Left ventricle myocardium inferior (tissue), 1 donor: ENCODE results near the gene PPFIBP2. TPM values are rescaled to one million over a fixed set of nuclear protein-coding genes. Genes with fewer than 3 reads are reported as not detected.
A peak's percentile ranks its signal among the peaks of the same experiment; 100 is the strongest.
"Not testable (repeated sequence)": the region's sequence is repeated elsewhere in the genome, so short reads cannot be mapped to it uniquely, and the experiment has no call there.

ENCODE experiments used
- DNase-seq: peaks from one replicate; pipeline ENCODE4 v3.0.0-alpha.2; 2020
- H3K27ac ChIP-seq: fragments of 200-600 bp; replicated peaks from 2 replicates; pipeline ENCODE4 v1.8.0; 2021
- H3K27me3 ChIP-seq: fragments of 200-600 bp; 2 replicates; pipeline ENCODE4 v1.8.0; 2021; ENCODE audit warnings: low read depth
- H3K36me3 ChIP-seq: fragments of 200-600 bp; 2 replicates; pipeline ENCODE4 v1.8.0; 2021
- H3K4me1 ChIP-seq: fragments of 200-600 bp; 2 replicates; pipeline ENCODE4 v1.8.0; 2021
- H3K4me3 ChIP-seq: fragments of 200-600 bp; 2 replicates; pipeline ENCODE4 v1.8.0; 2021; ENCODE audit warnings: mild to moderate bottlenecking, moderate library complexity
- H3K9me3 ChIP-seq: fragments of 200-600 bp; replicated peaks from 2 replicates; pipeline ENCODE4 v1.8.0; 2021
- CTCF ChIP-seq: fragments of 200-600 bp; IDR thresholded peaks from 2 replicates; pipeline ENCODE4 v1.8.0; 2021; ENCODE audit warnings: antibody characterized with exemption, mild to moderate bottlenecking, borderline replicate concordance
- intact Hi-C: fragments of 100-400 bp; cut with micrococcal nuclease; formaldehyde crosslinking; loops from one replicate; pipeline ENCODE4 v1.11.0; 2022
- total RNA-seq: library from RNA; stranded (reverse); fragmentation: NEBNext Ultra II Directional; extraction: Animal tissue kit (Norgen Biotek cat#: 25700); gene quantifications from one replicate; pipeline ENCODE4 v1.2.1, GENCODE V29; 2021
- donor health status: DM: no; HTN: yes; CAD: no; lungs with severe emphysema.

The PPFIBP2 gene
- total RNA-seq, 1 donor from 2014 or later: 19.2 TPM

GRCh38 chr11:7651700-7652099 is 137.9 kb downstream of the PPFIBP2 start:
- peaks cover 68% of the 10 kb centered on the region for H3K36me3 ChIP-seq
- intact Hi-C loops: loop anchor here (10.0 kb wide), 1 partner anchor 77 kb away; no protein-coding TSS in a partner anchor

GRCh38 chr11:7654195-7654705 is 140.5 kb downstream of the PPFIBP2 start:
- DNase-seq: no peak
- intact Hi-C loops: loop anchor here (10.0 kb wide), 1 partner anchor 79 kb away; no protein-coding TSS in a partner anchor
- no peak for TF ChIP-seq CTCF
- H3K27ac ChIP-seq: no peak overlapping the region
- peaks cover 24% of the 10 kb centered on the region for H3K4me1 ChIP-seq
- no peaks in the 10 kb centered on the region for H3K27me3 ChIP-seq
- no peaks in the 10 kb centered on the region for H3K9me3 ChIP-seq
- peaks cover 58% of the 10 kb centered on the region for H3K36me3 ChIP-seq
- H3K4me3 ChIP-seq: no peak overlapping the region

More at GRCh38 chr11:7651700-7652099, 137.9 kb downstream of the PPFIBP2 start:
- no peak for TF ChIP-seq CTCF
- H3K9me3 ChIP-seq: no peaks in the 10 kb centered on the region
- H3K27me3 ChIP-seq: no peaks in the 10 kb centered on the region
- no peak overlapping the region for H3K4me3 ChIP-seq
- no peak for DNase-seq
- H3K4me1 ChIP-seq: peaks cover 15% of the 10 kb centered on the region
- no peak overlapping the region for H3K27ac ChIP-seq

GRCh38 chr11:7655253-7656217 is 141.7 kb downstream of the PPFIBP2 start:
- H3K9me3 ChIP-seq: no peaks in the 10 kb centered on the region
- no peak for DNase-seq
- peak; percentile 19 for TF ChIP-seq CTCF
- no peaks in the 10 kb centered on the region for H3K27me3 ChIP-seq
- no peak overlapping the region for H3K4me3 ChIP-seq
- H3K27ac ChIP-seq: peak overlapping the region; percentile 73
- intact Hi-C loops: loop anchor here (10.0 kb wide), 1 partner anchor 81 kb away; no protein-coding TSS in a partner anchor
- H3K4me1 ChIP-seq: peaks cover 24% of the 10 kb centered on the region
- H3K36me3 ChIP-seq: peaks cover 45% of the 10 kb centered on the region

- Histone ChIP-seq H3K27me3 (no peaks in the 10 kb centered on the region), H3K27ac (peak overlapping the region; percentile 73), H3K4me3 (no peak overlapping the region), H3K36me3 (peaks cover 35% of the 10 kb centered on the region), H3K9me3 (no peaks in the 10 kb centered on the region), H3K4me1 (peaks cover 24% of the 10 kb centered on the region)
- no peak for TF ChIP-seq CTCF
- DNase-seq: no peak
- intact Hi-C loops: loop anchor here (10.0 kb wide), 1 partner anchor 82 kb away; no protein-coding TSS in a partner anchor
Observed at GRCh38 chr11:7656704-7657103, 142.9 kb downstream of the PPFIBP2 start.

- H3K27me3 ChIP-seq: no peaks in the 10 kb centered on the region
- peaks cover 24% of the 10 kb centered on the region for H3K4me1 ChIP-seq
- H3K27ac ChIP-seq: peak overlapping the region; percentile 73
- no peak overlapping the region for H3K4me3 ChIP-seq
- DNase-seq: no peak
- no peaks in the 10 kb centered on the region for H3K9me3 ChIP-seq
- peak; percentile 68 for TF ChIP-seq CTCF
- intact Hi-C loops: loop anchor here (10.0 kb wide), 1 partner anchor 83 kb away; no protein-coding TSS in a partner anchor
- H3K36me3 ChIP-seq: peaks cover 27% of the 10 kb centered on the region
Observed at GRCh38 chr11:7657306-7658025, 143.7 kb downstream of the PPFIBP2 start.

GRCh38 chr11:7663531-7663930 is 149.7 kb downstream of the PPFIBP2 start:
- intact Hi-C loops, H3K27ac ChIP-seq, H3K27me3 ChIP-seq, H3K4me3 ChIP-seq, DNase-seq, H3K4me1 ChIP-seq, H3K9me3 ChIP-seq: not testable (repeated sequence)
- peaks cover 24% of the 10 kb centered on the region for H3K36me3 ChIP-seq
